Stomach (tissue), 9 donors: ENCODE measurements around the gene RASGRP4. TPM values are rescaled to one million over a fixed set of nuclear protein-coding genes. Genes with fewer than 3 reads are reported as not detected.

ENCODE experiments used
- DNase-seq, 2 donors: peaks; one replicate each; pipeline versions ENCODE4 v3.0.0 to v3.0.0-alpha.2; 2013 to 2019
- H3K27ac ChIP-seq, 5 donors: fragments of 200-600 bp in 4 of 5; sonication (generic) in 4 of 5; one replicate each; pipeline ENCODE4 v1.5.1; 2013 to 2019; ENCODE audit warnings: mild to moderate bottlenecking in 1 of 5, moderate library complexity in 1 of 5
- H3K27me3 ChIP-seq, 3 donors: fragments of 200-600 bp; sonication (generic); one replicate each; pipeline ENCODE4 v1.5.1; 2017 to 2019; ENCODE audit warnings: mixed run types in 1 of 3
- H3K36me3 ChIP-seq, 4 donors: fragments of 200-600 bp; sonication (generic); 1 replicate in 3 of 4; 2 replicates in 1 of 4; pipeline ENCODE4 v1.5.1; 2016 to 2019
- H3K4me1 ChIP-seq, 4 donors: fragments of 200-600 bp; sonication (generic); one replicate each; pipeline ENCODE4 v1.5.1; 2016 to 2019
- H3K4me3 ChIP-seq, 4 donors: fragments of 200-600 bp; sonication (generic) in 3 of 4; one replicate each; pipeline ENCODE4 v1.5.1; 2016 to 2019; ENCODE audit warnings: mild to moderate bottlenecking in 1 of 4
- H3K9me3 ChIP-seq, 4 donors: fragments of 200-600 bp; sonication (generic); one replicate each; pipeline ENCODE4 v1.5.1; 2016 to 2019
- EP300 ChIP-seq: sonication (generic); formaldehyde crosslinking; IDR thresholded peaks from one replicate; pipeline ENCODE4 v1.6.1; 2017; ENCODE audit warnings: antibody characterized with exemption
- POLR2A ChIP-seq, 4 donors: fragments of 450-650 bp; IDR thresholded peaks; one replicate each; pipeline ENCODE4 v1.6.1; 2016; ENCODE audit warnings: antibody characterized with exemption in 4 of 4, control low read depth in 2 of 4, mild to moderate bottlenecking in 1 of 4, moderate library complexity in 1 of 4
- POLR2AphosphoS5 ChIP-seq, 3 donors: sonication (generic); formaldehyde crosslinking; IDR thresholded peaks; one replicate each; pipeline ENCODE4 v1.6.1; 2016; ENCODE audit warnings: antibody characterized with exemption in 3 of 3
- WGBS, 5 donors: extraction: QIAGEN DNeasy Blood & Tissue Kit in 3 of 5; methylation state at CpG; one replicate each; pipeline versions ENCODE4 v1.1.5 to v1.1.7; 2013 to 2018; 5-methylcytosine and 5-hydroxymethylcytosine counted together
- intact Hi-C: fragments of 100-400 bp; cut with DNase I; formaldehyde crosslinking; loops from one replicate; pipeline ENCODE4 v1.15.1; 2023; ENCODE audit warnings: low total_unique reads
- polyA plus RNA-seq, 3 donors: library from polyadenylated mRNA; stranded (reverse); fragments of 200-250 nt; gene quantifications; one replicate each; pipeline ENCODE4 v1.2.3, GENCODE V29; 2013
- total RNA-seq, 5 donors: library from RNA; depleted of rRNA; stranded (reverse); fragments of >200 nt; gene quantifications; one replicate each; pipeline versions ENCODE4 v1.1.0 to v1.2.3, GENCODE V29; 2014 to 2016
- TF ChIP-seq, protein P1 (sequence below), 7 experiments: fragments of 450-650 bp in 4 of 7; fragments of 200-600 bp in 3 of 7; sonication (generic) in 3 of 7; IDR thresholded peaks; one replicate each; pipeline ENCODE4 v1.5.1; 2016 to 2019; ENCODE audit warnings: antibody characterized with exemption in 7 of 7, control low read depth in 2 of 7, mild to moderate bottlenecking in 1 of 7
- donor health status: healthy with polysubstance abuse.
- donor health status: Bipolar disorder and iron deficiency.
- donor health status: healthy.

RASGRP4 gene
- total and polyA plus RNA-seq, 8 donors, result 0.40 to 8.4 (median 1.7) TPM; not detected in 2

DNA sequence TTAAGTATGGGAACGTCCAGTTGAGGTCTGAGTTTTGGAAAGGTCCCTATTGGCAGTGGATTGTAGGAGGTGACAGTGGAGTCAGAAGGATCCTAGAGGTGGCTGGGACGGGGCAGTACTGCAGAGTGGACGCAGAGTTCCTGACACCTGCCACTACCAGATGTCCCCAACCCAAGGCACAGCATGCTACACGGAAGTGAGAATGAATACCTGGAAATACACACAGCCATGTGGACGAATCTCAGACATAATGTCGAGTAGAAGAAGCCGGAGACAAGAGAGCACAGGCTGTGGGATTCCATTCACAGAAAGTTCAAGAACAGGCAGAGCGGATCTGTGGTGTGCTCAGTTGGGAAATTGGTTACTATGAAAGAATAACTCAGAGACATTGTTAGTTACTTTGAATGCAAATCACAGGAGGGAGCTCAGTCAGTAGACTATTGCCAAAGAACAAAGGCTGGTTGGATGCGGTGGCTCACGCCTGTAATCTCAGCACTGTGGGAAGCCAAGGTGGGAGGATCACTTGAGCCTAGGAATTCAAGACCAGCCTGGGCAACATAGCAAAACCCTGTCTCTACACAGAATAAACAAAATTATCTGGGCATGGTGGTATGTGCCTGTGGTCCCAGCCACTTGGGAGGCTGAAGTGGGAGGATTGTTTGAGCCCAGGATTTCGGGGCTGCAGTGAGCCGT lies 44.9 kb upstream of the RASGRP4 start:
- Histone ChIP-seq H3K27ac (no peak overlapping the region), H3K36me3 (peaks cover 0 to 3% (median 0%) of the 10 kb centered on the region in 4 donors), H3K4me3 (no peak overlapping the region), H3K27me3 (peaks cover 0 to 50% (median 5%) of the 10 kb centered on the region in 3 donors), H3K4me1 (no peaks in the 10 kb centered on the region), H3K9me3 (peaks cover 0 to 3% (median 0%) of the 10 kb centered on the region in 4 donors)
- TF ChIP-seq EP300, result no peak
- TF ChIP-seq POLR2A (IDR thresholded peaks at IDR 0.05), result no peak
- no peak for TF ChIP-seq POLR2AphosphoS5 (IDR thresholded peaks at IDR 0.05)
- TF ChIP-seq, protein P1, sequence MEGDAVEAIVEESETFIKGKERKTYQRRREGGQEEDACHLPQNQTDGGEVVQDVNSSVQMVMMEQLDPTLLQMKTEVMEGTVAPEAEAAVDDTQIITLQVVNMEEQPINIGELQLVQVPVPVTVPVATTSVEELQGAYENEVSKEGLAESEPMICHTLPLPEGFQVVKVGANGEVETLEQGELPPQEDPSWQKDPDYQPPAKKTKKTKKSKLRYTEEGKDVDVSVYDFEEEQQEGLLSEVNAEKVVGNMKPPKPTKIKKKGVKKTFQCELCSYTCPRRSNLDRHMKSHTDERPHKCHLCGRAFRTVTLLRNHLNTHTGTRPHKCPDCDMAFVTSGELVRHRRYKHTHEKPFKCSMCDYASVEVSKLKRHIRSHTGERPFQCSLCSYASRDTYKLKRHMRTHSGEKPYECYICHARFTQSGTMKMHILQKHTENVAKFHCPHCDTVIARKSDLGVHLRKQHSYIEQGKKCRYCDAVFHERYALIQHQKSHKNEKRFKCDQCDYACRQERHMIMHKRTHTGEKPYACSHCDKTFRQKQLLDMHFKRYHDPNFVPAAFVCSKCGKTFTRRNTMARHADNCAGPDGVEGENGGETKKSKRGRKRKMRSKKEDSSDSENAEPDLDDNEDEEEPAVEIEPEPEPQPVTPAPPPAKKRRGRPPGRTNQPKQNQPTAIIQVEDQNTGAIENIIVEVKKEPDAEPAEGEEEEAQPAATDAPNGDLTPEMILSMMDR (IDR thresholded peaks at IDR 0.05), result no peak
- intact Hi-C loops, result no loop called here
- whole genome bisulfite sequencing, 5 donors, result 71 to 79% (median 75%) methylated on average over 12 of the region's 12 CpGs
- no peak for DNase-seq

DNA sequence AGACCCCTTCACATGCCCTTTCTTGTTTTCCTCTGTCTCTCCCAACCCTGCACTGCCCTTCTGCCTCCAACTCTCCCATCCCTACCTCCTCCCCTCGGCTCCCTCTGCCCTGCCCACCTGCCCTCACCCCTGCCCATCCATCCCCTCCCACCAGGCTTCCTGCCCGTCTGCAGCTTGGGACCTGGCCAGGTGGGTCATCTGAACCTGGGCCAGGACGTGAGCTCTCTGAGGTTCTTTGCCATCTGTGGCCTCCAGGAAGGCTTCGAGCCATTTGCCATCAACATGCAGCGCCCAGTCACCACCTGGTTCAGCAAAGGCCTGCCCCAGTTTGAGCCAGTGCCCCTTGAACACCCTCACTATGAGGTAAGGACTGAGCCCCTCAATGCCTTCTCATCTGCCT lies 43.1 kb upstream of the RASGRP4 start:
- H3K9me3 ChIP-seq, result peaks cover 0 to 5% (median 0%) of the 10 kb centered on the region in 4 donors
- intact Hi-C loops, result no loop called here
- H3K36me3 ChIP-seq, result peaks cover 0 to 3% (median 0%) of the 10 kb centered on the region in 4 donors
- TF ChIP-seq, protein P1 (IDR thresholded peaks at IDR 0.05), result no peak
- TF ChIP-seq POLR2AphosphoS5 (IDR thresholded peaks at IDR 0.05) (no peak), EP300 (no peak), POLR2A (IDR thresholded peaks at IDR 0.05) (no peak)
- H3K4me1 ChIP-seq, result no peaks in the 10 kb centered on the region
- no peak for DNase-seq
- WGBS, 5 donors, result 51 to 66% (median 58%) methylated on average over 5 of the region's 5 CpGs
- peaks cover 0 to 45% (median 0%) of the 10 kb centered on the region in 3 donors for H3K27me3 ChIP-seq
- no peak overlapping the region for H3K4me3 ChIP-seq
- H3K27ac ChIP-seq, result no peak overlapping the region

- no peak for DNase-seq
- peaks cover 0 to 5% (median 0%) of the 10 kb centered on the region in 4 donors for H3K9me3 ChIP-seq
- intact Hi-C loops, result no loop called here
- no peak overlapping the region for H3K4me3 ChIP-seq
- no peak overlapping the region for H3K27ac ChIP-seq
- H3K36me3 ChIP-seq, result no peaks in the 10 kb centered on the region
- WGBS, 5 donors, result 88 to 93% (median 93%) methylated on average over 17 of the region's 17 CpGs
- H3K4me1 ChIP-seq, result no peaks in the 10 kb centered on the region
- peaks cover 0 to 44% (median 0%) of the 10 kb centered on the region in 3 donors for H3K27me3 ChIP-seq
- no peak for TF ChIP-seq POLR2AphosphoS5 (IDR thresholded peaks at IDR 0.05)
- TF ChIP-seq, protein P1 (IDR thresholded peaks at IDR 0.05), result no peak
- TF ChIP-seq POLR2A (IDR thresholded peaks at IDR 0.05), result no peak
- no peak for TF ChIP-seq EP300
These were observed 41.8 kb upstream of the RASGRP4 start for GRCh38 chr19:38467541-38468525.

DNA sequence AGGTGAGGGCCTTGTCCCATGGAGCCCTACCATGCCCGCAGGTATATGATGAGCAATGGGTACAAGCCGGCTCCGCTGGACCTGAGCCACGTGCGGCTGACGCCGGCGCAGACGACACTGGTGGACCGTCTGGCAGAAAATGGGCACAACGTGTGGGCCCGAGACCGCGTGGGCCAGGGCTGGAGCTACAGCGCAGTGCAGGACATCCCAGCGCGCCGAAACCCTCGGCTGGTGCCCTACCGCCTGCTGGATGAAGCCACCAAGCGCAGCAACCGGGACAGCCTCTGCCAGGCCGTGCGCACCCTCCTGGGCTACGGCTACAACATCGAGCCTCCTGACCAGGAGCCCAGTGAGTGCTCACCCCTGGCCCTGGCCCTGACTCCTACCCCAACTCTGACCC lies 40.0 kb upstream of the RASGRP4 start:
- intact Hi-C loops, result no loop called here
- WGBS, 5 donors, result 92 to 94% (median 93%) methylated on average over 25 to 26 of the region's 26 CpGs
- H3K36me3 ChIP-seq, result no peaks in the 10 kb centered on the region
- H3K27ac ChIP-seq, result no peak overlapping the region
- H3K27me3 ChIP-seq, result peaks cover 0 to 40% (median 0%) of the 10 kb centered on the region in 3 donors
- no peak overlapping the region for H3K4me3 ChIP-seq
- no peak for DNase-seq
- no peak for TF ChIP-seq EP300
- no peak for TF ChIP-seq POLR2A (IDR thresholded peaks at IDR 0.05)
- TF ChIP-seq, protein P1 (IDR thresholded peaks at IDR 0.05), result no peak
- TF ChIP-seq POLR2AphosphoS5 (IDR thresholded peaks at IDR 0.05), result no peak
- no peaks in the 10 kb centered on the region for H3K4me1 ChIP-seq
- peaks cover 0 to 5% (median 0%) of the 10 kb centered on the region in 4 donors for H3K9me3 ChIP-seq
